ENCODE results near the gene HDAC4.
A peak's percentile ranks its signal among the peaks of the same experiment; 100 is the strongest.

Gene HDAC4

DNA sequence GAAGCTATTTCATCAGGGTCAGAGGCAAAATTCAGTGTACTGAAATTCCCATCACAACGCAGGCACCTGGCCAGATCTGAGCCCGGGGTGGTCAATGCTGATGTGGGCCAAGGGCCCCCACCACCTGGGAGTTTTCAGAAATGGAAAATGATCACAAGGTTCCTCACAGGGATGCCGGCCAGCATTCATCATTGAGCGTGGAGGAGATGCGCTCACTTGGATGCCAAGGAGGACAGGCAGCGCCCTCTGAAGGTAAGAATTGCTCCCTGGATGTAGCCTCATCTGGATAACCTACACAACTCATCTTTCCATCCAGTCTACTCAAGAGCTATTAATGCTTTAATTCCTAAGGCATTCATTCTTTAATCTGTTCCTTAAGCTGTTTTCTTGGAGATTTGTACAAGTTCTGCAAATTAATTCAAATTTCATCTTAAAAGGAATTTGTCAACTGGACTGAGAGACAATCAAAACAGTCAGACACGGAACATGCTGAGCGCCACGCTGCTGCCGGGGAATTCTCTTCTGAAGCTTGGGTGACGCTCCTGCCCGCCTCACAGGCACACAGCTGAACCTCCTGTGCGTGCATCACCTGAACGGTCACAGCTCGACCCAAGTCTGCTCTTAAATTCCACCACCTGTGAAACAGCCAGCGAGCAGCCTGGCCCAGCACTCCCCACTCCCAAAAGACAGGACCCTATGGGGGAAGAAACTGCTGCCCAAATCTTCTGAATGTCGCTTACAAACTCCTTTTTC lies 206.7 kb downstream of the HDAC4 start:
- DNase-seq: no peak

DNA sequence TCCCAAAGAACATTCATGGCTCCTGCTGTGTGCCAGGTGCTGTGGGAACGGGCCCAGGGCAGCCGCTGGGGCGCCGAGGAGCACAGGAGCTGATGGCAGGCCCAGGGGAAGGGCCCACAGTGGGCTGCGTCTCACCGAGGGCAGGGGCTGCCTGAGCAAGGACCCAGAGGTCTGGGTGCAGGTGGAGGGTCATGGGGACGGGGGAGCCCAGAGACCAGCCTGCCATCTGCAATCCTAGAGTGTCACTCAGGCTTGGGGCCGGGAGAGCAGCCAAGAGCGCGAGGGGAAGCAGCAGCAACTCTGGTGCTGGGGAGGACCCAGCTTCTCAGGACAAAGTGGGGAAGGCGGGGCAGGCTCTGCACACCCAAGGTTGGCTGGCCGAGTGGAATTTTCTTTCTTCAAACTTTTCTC lies 207.4 kb downstream of the HDAC4 start:
- no peak for DNase-seq

DNA sequence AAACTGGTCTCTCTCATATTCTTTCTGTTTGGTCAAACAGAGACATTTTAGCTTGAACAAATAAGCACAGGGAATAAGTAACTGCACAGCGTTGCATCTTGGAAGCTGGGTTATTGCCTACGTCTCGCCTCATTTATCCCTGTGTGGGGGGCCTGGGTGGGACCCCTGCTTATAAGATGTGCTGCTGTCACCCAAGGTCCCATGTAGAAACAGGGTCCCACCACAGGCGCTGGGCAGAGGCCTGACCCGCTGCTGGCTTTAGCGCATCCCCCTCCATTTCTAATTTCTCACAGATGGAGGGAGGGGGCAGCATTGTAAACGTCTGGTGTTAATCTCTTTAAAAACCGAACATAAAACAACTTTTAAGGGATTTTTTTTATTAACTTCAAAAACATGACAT lies 207.8 kb downstream of the HDAC4 start:
- DNase-seq: no peak

DNA sequence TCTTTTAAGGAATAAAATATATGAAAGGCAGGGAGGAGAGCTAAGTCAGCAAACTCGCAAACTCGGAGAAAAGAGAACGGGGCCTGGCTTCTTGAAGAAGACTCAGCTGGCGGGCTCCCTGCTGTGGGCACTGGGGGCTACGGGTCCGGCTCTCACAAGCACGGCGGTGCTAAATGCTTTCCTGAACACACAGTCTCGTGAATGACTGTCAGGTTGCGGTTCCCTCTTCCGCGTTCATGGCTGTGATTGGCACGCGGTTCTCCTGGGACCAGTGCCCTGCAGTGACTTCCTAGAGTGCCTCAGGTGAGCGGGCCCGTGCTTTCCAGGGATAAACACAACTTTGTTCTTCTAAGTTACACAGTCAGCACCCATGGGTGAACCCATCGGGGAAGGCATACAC lies 208.4 kb downstream of the HDAC4 start:
- no peak for DNase-seq

DNA sequence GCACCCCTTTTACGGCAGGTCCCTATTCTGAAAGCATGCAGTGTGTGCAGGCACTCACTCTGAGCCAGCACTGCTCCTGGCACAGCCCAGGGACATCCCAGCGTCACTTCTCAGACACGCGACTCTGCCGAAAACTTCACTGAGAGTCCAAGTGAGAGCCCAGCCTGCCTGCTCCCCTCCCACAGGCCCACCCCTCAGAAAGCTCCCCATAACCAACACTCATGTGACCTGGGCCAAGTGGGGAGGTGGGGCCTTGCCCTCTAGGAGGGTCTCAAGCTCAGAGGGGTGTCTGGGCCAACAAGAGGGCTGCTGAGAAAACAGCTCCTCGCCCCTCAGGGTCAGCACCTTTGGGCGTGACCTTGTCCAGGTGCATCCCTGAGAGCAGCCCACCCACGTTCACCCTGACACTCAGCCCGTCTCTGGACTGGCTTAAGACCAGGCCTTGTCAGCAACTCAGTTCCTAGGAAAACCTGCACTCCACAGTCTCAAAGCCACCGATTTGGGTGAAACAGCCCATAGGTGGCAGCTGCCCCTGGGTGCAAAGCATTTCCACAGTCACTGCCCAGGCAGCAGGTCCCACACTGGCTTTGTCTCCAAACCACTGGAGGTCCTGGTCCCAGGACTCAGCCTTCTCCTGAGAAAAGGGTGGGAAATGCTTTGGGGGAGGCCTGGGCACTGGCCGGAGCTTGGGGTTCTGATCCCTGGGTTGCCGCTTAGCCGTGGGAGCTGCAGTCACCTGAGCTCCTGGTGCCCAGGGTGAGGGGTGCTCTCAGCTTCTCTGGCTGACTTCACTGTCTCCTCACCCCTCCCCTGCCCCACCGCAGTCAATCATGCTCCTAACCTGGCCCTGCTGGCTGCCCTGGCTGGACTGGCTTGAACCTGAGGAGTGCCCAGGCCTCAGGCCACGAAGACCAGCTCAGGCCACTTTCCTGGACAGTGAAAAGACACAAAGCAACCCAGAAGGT lies 209.6 kb downstream of the HDAC4 start:
- no peak for DNase-seq

DNA sequence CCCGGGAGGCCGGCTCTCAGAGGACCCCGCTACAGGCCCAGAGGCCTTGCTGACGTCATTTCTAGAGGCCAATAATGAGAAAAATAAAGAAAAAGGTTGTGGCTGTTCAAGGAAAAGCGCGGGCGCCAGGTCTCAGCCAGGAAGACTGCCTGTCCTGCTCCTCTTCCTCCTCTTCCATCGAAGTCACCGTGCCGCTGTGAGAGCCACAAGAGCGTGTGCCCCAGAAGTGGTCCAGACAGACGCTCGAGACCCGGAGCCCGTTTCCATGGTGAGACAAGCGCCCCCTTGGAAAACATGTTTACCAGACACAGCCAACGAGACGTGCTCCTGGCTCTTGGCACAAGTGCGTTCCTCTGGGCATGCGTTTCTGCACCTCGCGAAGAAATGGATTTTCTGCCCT lies 210.5 kb downstream of the HDAC4 start:
- DNase-seq: no peak

DNA sequence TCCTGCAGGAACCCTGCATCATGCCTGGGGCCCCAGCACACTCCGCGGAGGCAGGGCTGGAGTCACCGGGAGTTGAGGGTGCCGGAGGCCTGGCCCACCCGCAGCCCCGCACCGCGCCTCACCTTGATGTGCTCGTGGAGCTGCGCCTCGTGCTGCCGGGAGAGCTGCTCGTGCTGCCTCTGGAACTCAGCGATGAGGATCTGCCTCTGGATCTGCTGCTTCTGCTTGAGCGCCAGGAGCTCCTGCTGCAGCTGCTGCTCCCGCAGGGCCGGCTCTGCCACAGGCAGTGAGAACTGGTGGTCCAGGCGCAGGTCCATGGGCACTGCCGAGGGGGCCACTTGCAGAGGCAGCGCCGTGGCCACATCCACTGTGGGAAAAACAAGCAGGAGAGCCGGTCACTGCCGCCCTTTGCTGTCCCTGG lies 211.1 kb downstream of the HDAC4 start:
- DNase-seq: no peak

DNA sequence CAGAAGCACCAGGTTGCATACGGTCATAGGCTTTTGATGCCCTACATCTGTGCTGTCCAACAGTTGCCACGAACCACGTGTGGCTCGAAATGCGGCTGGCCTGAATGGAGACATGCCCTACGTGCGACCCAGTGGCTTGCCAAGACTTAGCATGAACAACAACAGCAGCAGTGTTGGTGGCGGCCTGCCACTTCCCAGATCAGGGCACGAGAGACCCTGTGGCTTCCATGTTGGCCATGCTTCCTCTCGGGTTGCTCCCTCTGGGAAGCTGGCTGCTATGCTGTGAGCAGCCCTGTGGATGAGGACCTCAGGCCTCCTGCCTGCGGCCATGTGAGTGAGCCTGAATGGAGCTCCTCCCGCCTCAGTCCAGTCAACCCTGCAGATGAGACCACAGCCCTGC lies 212.3 kb downstream of the HDAC4 start:
- DNase-seq: no peak

DNA sequence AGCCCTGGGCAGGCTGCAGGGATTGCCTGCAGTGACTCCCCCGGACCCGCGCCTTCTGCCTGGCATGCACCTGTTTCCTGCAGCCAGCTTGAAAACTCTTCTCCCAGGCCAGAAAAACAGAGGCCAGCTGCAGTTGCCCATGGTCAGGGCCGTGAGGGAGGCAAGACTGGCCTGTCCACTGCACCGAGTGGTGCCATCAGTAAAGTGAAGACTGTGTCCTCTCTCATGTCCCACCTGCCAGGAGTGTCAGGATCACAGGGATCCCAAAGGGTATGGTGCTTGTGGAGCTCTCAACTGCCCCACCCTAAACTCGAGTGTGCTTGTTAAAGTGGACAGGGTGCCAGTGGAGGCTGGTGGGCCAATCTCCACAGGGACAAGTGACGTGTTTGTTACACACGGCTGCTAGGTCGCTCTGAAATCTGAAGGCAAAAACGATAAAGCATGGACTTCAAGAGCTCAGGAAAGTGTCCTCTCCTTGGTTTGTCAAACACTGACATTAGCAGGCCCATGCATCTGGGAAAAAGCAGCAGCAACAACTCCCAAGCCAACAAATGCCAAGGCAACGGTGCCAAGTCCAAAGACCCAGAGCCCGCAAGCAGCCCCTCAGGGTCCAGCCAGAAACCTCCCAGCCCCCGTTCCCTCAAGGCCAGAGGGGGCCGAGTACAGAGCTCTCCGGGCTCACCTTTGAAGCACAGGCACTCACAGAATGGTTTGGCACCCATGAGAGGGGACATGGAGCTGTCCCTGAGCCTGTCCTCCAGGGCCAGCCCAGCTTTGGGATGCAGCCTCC lies 213.2 kb downstream of the HDAC4 start:
- DNase-seq: no peak

DNA sequence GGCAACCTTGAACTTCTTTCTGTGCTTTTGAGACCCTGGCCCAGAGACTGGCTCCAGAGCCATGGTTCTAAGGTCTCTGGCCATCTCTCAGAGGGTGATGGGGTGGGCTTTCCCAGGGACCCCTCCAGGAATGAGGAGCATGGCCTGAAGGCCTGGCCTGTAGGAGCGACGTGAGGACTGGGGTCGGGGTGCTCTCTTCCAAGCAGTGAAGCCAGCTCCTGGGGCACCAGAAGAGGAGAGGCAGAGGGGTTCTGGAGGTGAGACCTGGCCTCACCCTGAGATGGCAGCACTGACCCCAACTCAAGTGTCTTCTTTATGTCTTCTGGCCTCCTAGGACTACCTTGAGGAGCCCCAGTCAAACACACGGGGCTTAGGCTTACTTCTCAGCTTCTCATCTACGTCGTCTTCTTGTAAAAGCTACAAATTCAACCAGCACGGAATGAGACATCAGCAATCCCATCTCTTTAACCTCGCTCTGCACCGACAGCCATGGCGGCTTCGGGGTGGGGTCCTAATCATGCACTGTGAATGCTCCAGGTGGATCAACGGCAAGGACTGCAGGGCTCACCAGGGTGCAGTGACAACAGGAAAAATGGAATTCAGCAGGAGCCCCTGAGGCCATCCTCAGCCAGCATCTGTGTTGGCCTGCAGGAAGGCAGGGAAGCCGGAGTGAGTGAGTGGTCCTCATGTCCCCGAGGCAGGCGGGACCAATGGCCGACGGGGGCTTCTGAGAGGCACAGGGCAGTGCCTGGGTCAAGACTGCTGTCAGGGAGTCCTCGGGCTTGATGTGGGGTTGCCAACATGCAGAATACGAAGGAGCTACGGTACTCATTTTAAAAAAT lies 214.1 kb downstream of the HDAC4 start:
- no peak for DNase-seq

DNA sequence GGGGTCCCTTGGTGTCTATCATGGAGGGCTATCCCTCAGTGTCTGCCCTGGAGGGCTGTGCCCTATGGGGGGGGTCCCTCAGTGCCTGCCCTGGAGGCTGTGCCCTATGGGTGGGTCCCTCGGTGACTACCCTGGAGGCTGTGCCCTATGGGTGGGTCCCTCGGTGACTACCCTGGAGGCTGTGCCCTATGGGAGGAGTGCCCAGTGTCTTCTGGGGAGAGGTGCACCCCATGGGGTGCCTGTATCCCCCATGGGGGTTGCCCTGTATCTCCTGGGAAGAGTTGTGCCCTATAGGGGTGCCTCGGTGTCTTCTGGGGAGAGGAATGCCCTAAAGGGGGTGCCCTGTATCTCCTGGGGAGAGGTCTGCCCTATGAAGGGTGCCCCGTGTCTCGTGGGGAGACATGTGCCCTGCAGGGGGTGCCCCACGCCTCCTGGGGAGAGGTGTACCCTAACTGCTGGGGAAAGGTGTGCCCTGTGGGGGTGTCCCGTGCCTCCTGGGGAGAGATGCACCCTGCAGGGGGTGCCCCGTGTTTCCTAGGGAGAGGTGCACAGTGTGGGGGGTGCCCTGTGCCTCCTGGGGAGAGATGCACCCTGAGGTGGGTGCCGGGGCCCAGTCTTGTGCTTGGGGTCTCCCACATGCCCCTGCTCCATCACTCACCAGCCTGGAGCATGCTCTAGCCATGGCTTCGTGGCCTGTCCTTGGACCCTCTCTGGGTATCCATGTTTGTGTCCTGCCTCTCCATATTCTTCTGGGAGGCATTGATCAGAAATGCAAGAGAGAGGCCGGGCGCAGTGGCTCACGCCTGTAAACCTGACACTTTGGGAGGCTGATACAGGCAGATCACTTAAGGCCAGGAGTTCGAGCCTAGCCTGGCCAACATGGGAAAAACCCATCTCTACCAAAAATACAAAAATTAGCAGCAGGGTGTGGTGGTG lies 215.6 kb downstream of the HDAC4 start:
- no peak for DNase-seq

DNA sequence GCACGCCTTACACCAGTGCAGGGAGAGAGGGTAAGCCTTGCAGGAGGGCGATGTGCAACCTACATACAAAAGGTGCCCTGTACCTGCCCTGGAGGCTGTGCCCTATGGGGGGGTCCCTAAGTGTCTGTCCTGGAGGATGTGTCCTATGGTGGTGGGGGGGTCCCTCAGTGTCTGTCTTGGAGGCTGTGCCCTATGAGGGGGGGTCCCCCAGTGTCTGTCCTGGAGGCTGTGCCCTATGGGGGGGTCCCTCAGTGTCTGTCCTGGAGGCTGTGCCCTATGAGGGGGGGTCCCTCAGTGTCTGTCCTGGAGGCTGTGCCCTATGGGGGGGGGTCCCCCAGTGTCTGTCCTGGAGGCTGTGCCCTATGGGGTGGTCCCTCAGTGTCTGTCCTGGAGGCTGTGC lies 216.6 kb downstream of the HDAC4 start:
- DNase-seq: no peak

DNA sequence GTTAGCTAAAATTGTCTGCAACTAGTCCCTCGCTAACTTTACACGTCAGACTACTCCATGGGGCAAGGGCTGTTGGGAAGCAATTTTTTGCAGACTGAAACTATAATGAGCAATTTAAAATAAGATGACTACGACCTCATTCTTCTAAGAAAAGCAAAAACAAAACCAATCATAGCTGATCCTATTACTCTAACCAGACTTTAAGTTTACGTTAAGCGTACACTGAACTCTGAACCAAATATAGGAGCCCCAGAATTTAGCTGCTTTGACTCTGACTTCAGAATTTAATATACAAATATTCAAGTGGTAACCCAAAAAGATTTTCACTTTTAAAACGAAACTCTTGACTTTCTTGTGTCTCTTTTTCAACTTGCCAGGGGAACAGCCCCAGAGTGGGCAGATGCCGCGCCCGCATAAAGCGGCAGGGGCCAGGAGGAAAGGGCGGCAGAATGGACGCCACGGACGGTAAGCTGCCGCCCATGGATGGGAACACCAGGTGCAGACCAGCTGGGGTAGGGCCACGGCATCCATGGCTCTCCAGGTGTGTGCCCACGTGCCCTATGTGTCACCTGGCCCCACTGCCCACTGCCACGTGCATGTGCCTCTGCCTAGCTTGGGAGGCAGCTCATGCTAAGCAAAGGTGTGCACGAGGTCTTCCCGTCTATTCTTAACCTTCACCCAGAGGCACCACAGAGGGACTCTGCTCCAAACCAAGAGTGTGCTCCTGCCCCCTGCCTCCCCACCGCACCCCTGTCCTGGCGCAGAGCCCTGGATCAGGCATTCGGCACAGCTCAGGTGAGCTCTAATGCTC lies 217.6 kb downstream of the HDAC4 start:
- no peak for DNase-seq

DNA sequence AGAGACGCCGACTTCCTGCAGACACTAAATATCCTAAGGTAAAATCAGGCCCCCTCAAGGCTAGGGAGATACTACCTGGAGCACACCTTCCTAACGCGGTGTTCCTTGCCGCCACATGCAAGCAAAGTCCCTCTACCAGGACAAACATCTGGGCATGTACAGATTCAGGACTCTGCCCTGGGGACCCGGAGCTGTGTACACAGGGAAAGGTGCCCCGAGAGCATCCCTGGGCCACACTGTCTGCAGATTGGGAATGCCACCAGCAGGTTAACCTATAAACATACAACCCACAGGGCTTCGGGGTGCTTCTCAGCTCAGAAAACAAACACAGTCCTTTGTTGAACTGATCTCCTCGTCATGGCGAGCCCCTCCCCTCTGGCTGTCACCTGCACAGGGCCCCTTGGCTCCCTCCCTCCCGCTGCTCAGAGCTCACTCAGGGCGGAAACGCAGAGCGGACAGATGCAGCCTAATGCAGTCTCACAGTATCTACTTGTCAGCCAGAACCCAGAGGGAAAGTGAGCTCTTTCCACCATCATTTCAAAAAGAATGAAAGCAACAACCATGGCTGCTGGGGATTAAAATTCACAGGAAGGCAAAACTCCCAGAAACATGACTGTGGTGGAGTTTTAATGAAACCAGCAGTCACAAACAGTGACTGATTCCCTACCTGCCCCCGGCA lies 218.8 kb downstream of the HDAC4 start:
- peak; percentile 33 for DNase-seq

DNA sequence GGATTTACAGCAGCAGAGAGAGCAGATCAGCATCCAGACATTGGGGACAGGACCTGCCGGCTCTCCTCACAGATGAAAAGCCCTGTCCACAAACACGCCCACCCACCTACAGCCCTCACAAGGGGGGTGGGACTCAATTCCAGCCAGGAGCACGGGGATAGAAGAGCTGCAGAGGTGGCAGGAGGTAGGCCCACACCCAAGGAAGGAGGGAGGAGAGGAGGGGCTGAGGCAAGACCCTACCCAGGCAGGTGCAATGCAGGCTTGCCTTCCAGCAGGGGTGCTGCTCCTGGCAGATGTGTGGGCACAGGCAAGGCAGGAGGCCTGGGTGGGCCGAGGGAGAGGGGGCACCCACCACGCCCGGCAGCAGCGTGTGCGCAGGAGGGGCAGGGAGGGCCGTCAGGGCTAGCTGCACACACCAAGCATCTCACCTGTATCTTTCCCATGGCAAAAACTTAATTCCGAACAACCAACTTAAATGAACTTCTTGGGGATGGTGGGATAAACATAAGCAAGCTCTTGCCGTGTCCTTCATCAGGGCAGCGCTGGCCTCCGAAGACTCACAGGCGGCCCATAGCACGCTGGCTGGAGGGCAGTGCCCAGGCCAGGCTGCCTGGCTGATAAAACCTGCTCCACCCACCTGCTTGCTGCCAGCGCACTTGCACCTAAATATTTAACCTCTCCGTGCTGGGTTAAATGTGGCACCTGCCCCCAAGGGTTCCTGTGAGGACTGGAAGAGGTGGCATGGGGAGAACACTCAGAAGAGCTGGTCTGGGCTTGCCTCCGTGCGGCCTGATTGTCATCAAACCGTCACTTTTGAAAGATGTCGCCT lies 219.5 kb downstream of the HDAC4 start:
- DNase-seq: peak; percentile 33

DNA sequence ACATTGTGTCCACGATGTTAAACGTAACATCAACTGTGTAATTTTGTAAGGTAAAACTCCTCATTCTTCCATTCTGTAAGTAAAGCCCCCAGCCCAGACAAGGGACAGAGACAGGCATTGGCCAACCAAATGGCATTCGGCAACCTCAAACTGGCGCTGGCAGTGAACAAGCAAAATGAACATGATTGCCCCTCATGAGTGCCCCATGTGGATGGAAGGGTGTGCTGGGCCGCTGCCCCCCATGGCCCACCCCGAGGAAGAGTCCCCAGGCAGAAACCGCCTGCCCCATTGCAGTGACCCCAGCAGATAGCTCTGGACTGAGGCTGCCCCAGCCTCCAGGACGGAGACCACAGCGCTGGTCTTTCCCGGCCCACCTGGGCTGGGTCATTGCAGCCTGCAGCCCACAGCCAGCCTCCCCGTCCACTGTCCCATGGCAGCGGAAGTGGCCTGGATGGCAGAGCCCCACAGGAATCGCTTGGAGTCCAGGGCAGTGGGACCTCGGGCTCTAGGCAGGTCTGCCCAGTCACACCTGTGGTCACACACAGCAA lies 220.2 kb downstream of the HDAC4 start:
- no peak for DNase-seq

DNA sequence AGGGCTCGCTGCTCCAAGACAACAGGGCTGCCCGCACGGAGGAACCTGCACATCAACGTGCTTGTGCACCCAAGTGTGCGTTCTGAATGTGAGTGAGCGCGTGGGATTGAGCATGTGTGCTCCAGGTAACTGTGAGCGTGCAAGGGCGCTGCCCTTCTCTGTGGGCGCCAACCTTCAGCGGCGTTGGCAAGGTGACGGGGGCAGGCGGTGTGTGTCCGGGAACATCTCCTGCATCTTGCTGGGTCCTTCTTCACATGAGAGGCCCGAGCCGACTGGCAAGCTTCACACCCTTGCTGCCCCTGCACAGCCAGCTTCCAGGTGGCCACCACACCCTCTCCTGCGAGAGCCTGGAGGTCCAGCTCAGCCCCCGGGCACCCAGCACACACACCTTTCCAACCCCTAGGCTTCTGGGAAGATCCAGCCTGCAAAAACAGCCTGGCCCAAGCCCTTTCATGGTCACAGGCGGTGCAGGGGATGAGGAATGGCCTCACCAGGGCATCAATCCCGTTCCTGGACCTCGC lies 220.9 kb downstream of the HDAC4 start:
- DNase-seq: no peak

DNA sequence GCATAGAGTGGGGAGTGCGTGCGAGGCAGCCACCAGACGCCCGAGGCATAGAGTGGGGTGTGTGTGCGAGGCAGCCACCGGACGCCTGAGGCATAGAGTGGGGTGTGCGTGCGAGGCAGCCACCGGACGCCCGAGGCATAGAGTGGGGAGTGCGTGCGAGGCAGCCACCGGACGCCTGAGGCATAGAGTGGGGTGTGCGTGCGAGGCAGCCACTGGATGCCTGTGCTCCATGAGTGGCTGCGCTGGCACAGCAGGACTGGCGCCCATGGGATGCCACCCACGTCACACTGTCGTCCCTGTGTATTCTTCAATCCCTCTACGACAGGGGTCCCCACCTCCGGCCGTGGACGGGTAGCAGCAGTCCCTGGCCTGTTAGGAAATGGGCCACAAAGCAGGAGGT lies 221.9 kb downstream of the HDAC4 start:
- DNase-seq: no peak

All from NCI-H1436 treated with DMSO at 0.1 percent for 48 hours (cell line).